ENCODE measurements around the gene SULT6B1. TPM values are rescaled to one million over a fixed set of nuclear protein-coding genes. Genes with fewer than 3 reads are reported as not detected.

The SULT6B1 gene
- total and polyA plus RNA-seq, 2 of the 4 experiments (the other 2 are of a cell fraction), result not detected

GRCh38 chr2:37156071-37156856, 32.2 kb downstream of the SULT6B1 start:
- BruUV-seq (replicated peaks), result no TSS peak
- TF ChIP-seq SMC3 (IDR thresholded peaks at IDR 0.05; ENCODE audit: low read depth, low read length) (no peak), BHLHE40 (IDR thresholded peaks at IDR 0.05; ENCODE audit: low read depth, low read length) (no peak), RCOR1 (IDR thresholded peaks at IDR 0.05; ENCODE audit: insufficient replicate concordance, low read length) (no peak), ELK1 (IDR thresholded peaks at IDR 0.05; ENCODE audit: borderline replicate concordance, low read depth, low read length) (no peak), FOS (IDR thresholded peaks at IDR 0.05; ENCODE audit: low read depth, low read length) (no peak), CHD1 (IDR thresholded peaks at IDR 0.05; ENCODE audit: low read depth, low read length) (no peak), CEBPB (IDR thresholded peaks at IDR 0.05; ENCODE audit: low read depth, low read length) (no peak), RFX5 (IDR thresholded peaks at IDR 0.05; ENCODE audit: low read depth, low read length) (no peak), MAFK (IDR thresholded peaks at IDR 0.05; ENCODE audit: low read depth, low read length) (no peak), RAD21 (IDR thresholded peaks at IDR 0.05; ENCODE audit: low read length) (no peak), POLR2A (IDR thresholded peaks at IDR 0.05; ENCODE audit: low read depth, low read length) (no peak), MAZ (IDR thresholded peaks at IDR 0.05; ENCODE audit: borderline replicate concordance, low read depth, low read length) (no peak)
- TF ChIP-seq, protein P1, sequence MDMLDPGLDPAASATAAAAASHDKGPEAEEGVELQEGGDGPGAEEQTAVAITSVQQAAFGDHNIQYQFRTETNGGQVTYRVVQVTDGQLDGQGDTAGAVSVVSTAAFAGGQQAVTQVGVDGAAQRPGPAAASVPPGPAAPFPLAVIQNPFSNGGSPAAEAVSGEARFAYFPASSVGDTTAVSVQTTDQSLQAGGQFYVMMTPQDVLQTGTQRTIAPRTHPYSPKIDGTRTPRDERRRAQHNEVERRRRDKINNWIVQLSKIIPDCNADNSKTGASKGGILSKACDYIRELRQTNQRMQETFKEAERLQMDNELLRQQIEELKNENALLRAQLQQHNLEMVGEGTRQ (IDR thresholded peaks at IDR 0.05; ENCODE audit: low read depth, low read length), result no peak
- TF ChIP-seq, protein P2, sequence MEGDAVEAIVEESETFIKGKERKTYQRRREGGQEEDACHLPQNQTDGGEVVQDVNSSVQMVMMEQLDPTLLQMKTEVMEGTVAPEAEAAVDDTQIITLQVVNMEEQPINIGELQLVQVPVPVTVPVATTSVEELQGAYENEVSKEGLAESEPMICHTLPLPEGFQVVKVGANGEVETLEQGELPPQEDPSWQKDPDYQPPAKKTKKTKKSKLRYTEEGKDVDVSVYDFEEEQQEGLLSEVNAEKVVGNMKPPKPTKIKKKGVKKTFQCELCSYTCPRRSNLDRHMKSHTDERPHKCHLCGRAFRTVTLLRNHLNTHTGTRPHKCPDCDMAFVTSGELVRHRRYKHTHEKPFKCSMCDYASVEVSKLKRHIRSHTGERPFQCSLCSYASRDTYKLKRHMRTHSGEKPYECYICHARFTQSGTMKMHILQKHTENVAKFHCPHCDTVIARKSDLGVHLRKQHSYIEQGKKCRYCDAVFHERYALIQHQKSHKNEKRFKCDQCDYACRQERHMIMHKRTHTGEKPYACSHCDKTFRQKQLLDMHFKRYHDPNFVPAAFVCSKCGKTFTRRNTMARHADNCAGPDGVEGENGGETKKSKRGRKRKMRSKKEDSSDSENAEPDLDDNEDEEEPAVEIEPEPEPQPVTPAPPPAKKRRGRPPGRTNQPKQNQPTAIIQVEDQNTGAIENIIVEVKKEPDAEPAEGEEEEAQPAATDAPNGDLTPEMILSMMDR (conservative IDR thresholded peaks at IDR 0.05; ENCODE audit: low read depth, low read length), result no peak

More at GRCh38 chr2:37156071-37156856, 32.2 kb downstream of the SULT6B1 start:
- H3K27ac ChIP-seq (ENCODE audit: insufficient read depth, low read length), result peak overlapping the region; percentile 69
- H3K14ac ChIP-seq (replicated peaks; ENCODE audit: low read depth, low read length), result peak overlapping the region; percentile 70
- ChIA-PET POLR2A (ENCODE audit: unreplicated experiment) (no interaction called here), CTCF (no interaction called here)
- intact Hi-C loops (cut with micrococcal nuclease), result loop anchor here (5.0 kb wide), 1 partner anchor 56 kb away; no protein-coding TSS in a partner anchor
- peak overlapping the region; percentile 74 to 76; a peak in 3 of 4 replicates for H4K8ac ChIP-seq (ENCODE audit: low read depth in 2 of 2, low read length in 2 of 2)
- peak overlapping the region; percentile 2; the same call in 1 of the 2 replicates for H4K5ac ChIP-seq (ENCODE audit: low read depth, low read length)
- ATAC-seq (ENCODE audit: low read depth) (peak; percentile 68), DNase-seq (peak; percentile 42)
- in situ Hi-C loops (cut with MboI; ENCODE audit: low sequenced_read_pairs), result loop anchor here (25.0 kb wide), 1 partner anchor 731 kb away; no protein-coding TSS in a partner anchor
- no peak overlapping the region for H2BK120ac ChIP-seq (ENCODE audit: low read depth, low read length)
- WGBS, 2 experiments (ENCODE audit: extremely low coverage in 2 of 2, insufficient read length in 1 of 2), result 2% methylated on average over 9 of the region's 27 CpGs; no CpG with 5 or more reads in 1 of the 2 experiments
- H3K23ac ChIP-seq (ENCODE audit: low read depth, low read length), result peak overlapping the region; percentile 35
- H3K18ac ChIP-seq (ENCODE audit: low read depth, low read length), result peak overlapping the region; percentile 2; the same call in 1 of the 2 replicates
- peak overlapping the region; percentile 40; the same call in 1 of the 2 replicates for H3K56ac ChIP-seq (ENCODE audit: extremely low read depth, insufficient read depth, low read length)
- H2BK20ac ChIP-seq (ENCODE audit: low read depth, low read length), result no peak overlapping the region
- H2AK9ac ChIP-seq (replicated peaks; ENCODE audit: low read depth, low read length, poor library complexity), result peak overlapping the region; percentile 82
- H4K20me1 ChIP-seq (ENCODE audit: insufficient read depth, low read length), result no peaks in the 10 kb centered on the region
- peak overlapping the region; percentile 42 for H2AK5ac ChIP-seq (ENCODE audit: low read depth, low read length)
- dilution Hi-C loops (cut with HindIII; ENCODE audit: low sequenced_read_pairs, unreplicated experiment), result no loop called here
- H2BK15ac ChIP-seq (ENCODE audit: low read depth, low read length), result no peak overlapping the region
- no peaks in the 10 kb centered on the region for H3K9me3 ChIP-seq (ENCODE audit: control insufficient read depth, insufficient read depth, low read length)
- H3K4me1 ChIP-seq (ENCODE audit: control insufficient read depth, insufficient read depth, low read length), result peaks cover 5% of the 10 kb centered on the region; the same call in 1 of the 2 replicates
- peak overlapping the region; percentile 76 for H3K4me2 ChIP-seq (ENCODE audit: low read depth, low read length)
- H4K91ac ChIP-seq (ENCODE audit: insufficient read depth, low read depth, low read length), result peak overlapping the region; percentile 35; the same call in 1 of the 2 replicates
- H3K36me3 ChIP-seq (ENCODE audit: control insufficient read depth, insufficient read depth, low read length), result no peaks in the 10 kb centered on the region
- no peaks in the 10 kb centered on the region for H3K9me1 ChIP-seq (ENCODE audit: insufficient read depth, low read length)
- H3K27me3 ChIP-seq (ENCODE audit: control insufficient read depth, insufficient read depth, low read length), result no peaks in the 10 kb centered on the region
- H3K9ac ChIP-seq (ENCODE audit: low read depth, low read length), result peak overlapping the region; percentile 73
- peak overlapping the region; percentile 88 for H2AFZ ChIP-seq (replicated peaks; ENCODE audit: low read length, poor library complexity)
- H3K4ac ChIP-seq (ENCODE audit: low read depth, low read length), result peak overlapping the region; percentile 57
- H3K4me3 ChIP-seq (ENCODE audit: insufficient read depth, low read depth, low read length), result peak overlapping the region; percentile 83
- H3K79me1 ChIP-seq (ENCODE audit: low read depth in 1 of 2, low read length in 2 of 2), result peaks cover 13 to 36% of the 10 kb centered on the region in 2 experiments
- H2BK5ac ChIP-seq (ENCODE audit: low read depth, low read length, poor library complexity, severe bottlenecking), result peak overlapping the region; percentile 58

Data from IMR-90 (cell line).